ENCODE results near the gene PAEP. TPM values are rescaled to one million over a fixed set of nuclear protein-coding genes. Genes with fewer than 3 reads are reported as not detected.
A peak's percentile ranks its signal among the peaks of the same experiment; 100 is the strongest.

PAEP gene
- total and polyA plus RNA-seq, 4 donors: not detected

DNA sequence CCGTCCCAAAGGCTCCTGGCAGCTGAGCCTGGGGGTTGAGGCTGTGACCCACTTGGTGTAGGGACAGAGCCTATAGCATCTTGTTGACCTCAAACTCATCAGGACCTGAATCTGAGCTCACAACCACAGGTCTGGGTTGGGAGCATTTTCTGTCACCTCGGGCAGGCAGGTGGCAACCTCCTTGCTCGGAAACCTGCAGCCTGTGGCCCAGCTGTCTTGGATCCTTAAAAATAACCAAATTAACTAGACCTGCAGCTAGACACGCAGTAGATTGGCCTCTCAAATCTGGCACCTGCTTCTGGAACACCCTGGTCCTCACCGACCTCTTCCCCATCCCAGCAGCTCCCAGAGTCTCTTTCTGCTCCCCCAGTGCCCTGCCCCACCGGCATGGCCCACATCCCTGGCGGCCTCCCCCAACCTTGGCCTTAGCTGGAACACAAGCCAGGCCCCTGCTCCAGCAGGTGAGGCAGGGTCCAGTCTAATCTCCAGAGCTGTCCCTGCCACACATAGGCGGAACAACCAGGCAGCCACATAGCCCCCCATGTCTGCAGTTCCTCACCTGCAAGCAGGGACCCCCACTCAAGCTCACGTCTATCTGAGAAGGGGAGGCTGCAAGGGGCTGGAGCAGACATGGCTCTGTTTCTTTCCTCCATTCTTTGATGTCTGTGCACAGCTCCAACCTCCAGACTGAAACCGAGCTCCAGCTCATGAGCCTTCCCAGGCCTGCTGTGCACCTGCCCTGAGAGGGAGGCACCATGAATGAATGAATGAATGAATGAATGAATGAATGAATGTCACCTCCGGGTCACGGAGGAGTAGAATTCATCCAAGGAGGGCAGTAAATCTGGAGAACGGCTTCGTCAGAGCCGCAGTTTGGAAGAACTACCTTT is 28.3 kb downstream of the PAEP start:
- DNase-seq (ENCODE audit: low spot score): peak; percentile 30
- Histone ChIP-seq H3K27ac (ENCODE audit: low read depth in 1 of 2, low read length in 2 of 2) (no peak overlapping the region), H3K9ac (ENCODE audit: low read depth in 1 of 2, low read length in 2 of 2) (no peak overlapping the region), H3K9me3 (ENCODE audit: control insufficient read depth in 4 of 4, low read length in 3 of 4) (no peaks in the 10 kb centered on the region), H3K27me3 (ENCODE audit: control insufficient read depth in 4 of 4, insufficient read depth in 4 of 4, low read length in 3 of 4) (peaks cover 0 to 3% (median 0%) of the 10 kb centered on the region in 4 donors), H3K4me3 (ENCODE audit: low read depth in 1 of 3, low read length in 3 of 3) (no peak overlapping the region), H3K4me1 (ENCODE audit: control insufficient read depth in 4 of 4, insufficient read depth in 4 of 4, low read length in 3 of 4) (no peaks in the 10 kb centered on the region), H3K36me3 (ENCODE audit: control insufficient read depth in 4 of 4, insufficient read depth in 3 of 4, low read depth in 1 of 4, low read length in 3 of 4) (no peaks in the 10 kb centered on the region)
- WGBS: 71% methylated on average over 15 of the region's 15 CpGs
- no peak for TF ChIP-seq EGR1 (IDR thresholded peaks at IDR 0.05; ENCODE audit: low read depth in 2 of 2)
- TF ChIP-seq FOXA1 (IDR thresholded peaks at IDR 0.05): no peak
- no peak for TF ChIP-seq CTCF (IDR thresholded peaks at IDR 0.05; ENCODE audit: low read depth, low read length, missing input control)
- TF ChIP-seq YY1 (IDR thresholded peaks at IDR 0.05): no peak
- no peak for TF ChIP-seq NR2F2 (IDR thresholded peaks at IDR 0.05)
- TF ChIP-seq, protein P1, sequence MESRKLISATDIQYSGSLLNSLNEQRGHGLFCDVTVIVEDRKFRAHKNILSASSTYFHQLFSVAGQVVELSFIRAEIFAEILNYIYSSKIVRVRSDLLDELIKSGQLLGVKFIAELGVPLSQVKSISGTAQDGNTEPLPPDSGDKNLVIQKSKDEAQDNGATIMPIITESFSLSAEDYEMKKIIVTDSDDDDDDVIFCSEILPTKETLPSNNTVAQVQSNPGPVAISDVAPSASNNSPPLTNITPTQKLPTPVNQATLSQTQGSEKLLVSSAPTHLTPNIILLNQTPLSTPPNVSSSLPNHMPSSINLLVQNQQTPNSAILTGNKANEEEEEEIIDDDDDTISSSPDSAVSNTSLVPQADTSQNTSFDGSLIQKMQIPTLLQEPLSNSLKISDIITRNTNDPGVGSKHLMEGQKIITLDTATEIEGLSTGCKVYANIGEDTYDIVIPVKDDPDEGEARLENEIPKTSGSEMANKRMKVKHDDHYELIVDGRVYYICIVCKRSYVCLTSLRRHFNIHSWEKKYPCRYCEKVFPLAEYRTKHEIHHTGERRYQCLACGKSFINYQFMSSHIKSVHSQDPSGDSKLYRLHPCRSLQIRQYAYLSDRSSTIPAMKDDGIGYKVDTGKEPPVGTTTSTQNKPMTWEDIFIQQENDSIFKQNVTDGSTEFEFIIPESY (IDR thresholded peaks at IDR 0.05): no peak
- TF ChIP-seq RAD21 (IDR thresholded peaks at IDR 0.05): no peak
- no peak for TF ChIP-seq HNF4A (conservative IDR thresholded peaks at IDR 0.05)
- TF ChIP-seq, protein P2, sequence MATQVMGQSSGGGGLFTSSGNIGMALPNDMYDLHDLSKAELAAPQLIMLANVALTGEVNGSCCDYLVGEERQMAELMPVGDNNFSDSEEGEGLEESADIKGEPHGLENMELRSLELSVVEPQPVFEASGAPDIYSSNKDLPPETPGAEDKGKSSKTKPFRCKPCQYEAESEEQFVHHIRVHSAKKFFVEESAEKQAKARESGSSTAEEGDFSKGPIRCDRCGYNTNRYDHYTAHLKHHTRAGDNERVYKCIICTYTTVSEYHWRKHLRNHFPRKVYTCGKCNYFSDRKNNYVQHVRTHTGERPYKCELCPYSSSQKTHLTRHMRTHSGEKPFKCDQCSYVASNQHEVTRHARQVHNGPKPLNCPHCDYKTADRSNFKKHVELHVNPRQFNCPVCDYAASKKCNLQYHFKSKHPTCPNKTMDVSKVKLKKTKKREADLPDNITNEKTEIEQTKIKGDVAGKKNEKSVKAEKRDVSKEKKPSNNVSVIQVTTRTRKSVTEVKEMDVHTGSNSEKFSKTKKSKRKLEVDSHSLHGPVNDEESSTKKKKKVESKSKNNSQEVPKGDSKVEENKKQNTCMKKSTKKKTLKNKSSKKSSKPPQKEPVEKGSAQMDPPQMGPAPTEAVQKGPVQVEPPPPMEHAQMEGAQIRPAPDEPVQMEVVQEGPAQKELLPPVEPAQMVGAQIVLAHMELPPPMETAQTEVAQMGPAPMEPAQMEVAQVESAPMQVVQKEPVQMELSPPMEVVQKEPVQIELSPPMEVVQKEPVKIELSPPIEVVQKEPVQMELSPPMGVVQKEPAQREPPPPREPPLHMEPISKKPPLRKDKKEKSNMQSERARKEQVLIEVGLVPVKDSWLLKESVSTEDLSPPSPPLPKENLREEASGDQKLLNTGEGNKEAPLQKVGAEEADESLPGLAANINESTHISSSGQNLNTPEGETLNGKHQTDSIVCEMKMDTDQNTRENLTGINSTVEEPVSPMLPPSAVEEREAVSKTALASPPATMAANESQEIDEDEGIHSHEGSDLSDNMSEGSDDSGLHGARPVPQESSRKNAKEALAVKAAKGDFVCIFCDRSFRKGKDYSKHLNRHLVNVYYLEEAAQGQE (IDR thresholded peaks at IDR 0.05): no peak
- TF ChIP-seq HNF4G (IDR thresholded peaks at IDR 0.05): no peak
- TF ChIP-seq, protein P3, sequence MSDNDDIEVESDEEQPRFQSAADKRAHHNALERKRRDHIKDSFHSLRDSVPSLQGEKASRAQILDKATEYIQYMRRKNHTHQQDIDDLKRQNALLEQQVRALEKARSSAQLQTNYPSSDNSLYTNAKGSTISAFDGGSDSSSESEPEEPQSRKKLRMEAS (IDR thresholded peaks at IDR 0.05): no peak
- TF ChIP-seq ATF3 (IDR thresholded peaks at IDR 0.05): no peak
- TF ChIP-seq GABPA (IDR thresholded peaks at IDR 0.05 in 1 of 2, conservative IDR thresholded peaks at IDR 0.05 in 1 of 2): no peak
